ENCODE results near the gene ACTRT2.

ACTRT2 gene

DNA sequence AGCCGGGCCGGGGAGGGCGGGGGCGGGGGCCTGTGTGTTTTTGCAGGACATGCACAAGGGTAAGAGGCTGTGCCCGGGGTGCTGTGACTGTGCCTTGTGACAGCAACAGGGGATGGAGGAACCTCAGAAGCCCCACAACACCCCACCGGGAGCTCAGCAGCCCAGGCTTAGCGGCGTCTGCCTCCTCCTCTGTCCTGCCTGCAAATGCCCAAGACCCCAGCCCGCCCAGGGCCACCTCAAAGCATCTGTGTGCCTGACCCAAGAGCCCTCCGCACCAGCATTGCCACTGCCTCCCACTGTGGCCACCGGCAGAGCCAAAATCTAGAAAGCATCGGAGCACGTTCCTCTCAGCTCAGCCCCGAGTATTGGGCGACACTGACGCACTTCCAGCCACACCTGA is 2.7 kb upstream of the ACTRT2 start:
- DNase-seq = no peak

DNA sequence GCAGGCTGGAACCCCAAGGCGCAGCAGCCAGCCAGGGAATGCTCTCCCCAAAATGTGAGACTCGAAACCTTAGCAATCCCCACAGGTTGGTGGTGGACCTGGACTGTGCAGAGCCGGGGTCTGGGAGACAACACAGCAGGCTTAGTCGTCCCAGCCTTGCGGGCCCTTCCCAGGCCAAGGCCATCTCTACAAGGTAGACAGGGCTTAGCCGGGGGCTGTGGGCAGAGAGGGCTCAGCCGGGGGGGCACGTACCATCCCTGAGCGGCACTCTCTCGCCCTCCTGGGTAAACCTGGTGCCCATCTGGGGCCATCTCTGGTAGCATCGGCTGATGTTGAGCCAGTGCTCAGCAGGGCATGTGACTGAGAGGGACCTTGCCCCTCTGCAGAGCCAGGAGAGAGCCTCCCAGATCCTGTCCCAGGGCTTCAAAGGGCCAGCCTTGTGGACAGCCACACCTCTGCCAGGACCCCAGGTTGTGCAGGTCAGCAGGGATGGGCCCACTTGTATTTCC is 2.2 kb upstream of the ACTRT2 start:
- DNase-seq = no peak

DNA sequence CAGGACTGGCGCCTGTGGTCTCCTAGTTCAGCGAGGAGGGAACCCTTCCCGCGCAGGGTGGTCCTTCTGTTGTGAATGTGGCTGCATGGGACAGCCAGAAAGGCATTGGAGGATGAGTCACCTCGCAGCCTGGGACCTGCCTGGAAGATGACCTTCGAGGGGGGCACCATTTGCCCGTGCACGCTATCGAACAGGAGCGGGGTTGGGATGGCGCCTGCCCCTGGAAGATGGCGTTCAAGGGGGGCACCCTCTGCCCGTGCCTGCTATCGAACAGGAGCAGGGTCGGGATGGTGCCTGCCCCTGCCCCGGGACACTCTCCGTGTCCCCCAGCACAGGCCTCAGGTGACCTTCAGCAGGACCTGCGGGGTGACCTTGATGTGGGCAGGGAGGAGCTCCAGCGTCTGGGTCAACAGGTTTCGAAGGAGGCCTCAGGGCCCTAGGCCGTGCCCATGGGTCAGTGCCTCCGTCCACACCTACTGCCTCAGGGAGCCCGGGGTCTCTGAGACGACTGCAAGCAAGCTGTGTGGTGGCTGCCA is 1.7 kb upstream of the ACTRT2 start:
- DNase-seq = no peak

GRCh38 chr1:3020263-3020909 is 881 bp upstream of the ACTRT2 start:
- DNase-seq = no peak

DNA sequence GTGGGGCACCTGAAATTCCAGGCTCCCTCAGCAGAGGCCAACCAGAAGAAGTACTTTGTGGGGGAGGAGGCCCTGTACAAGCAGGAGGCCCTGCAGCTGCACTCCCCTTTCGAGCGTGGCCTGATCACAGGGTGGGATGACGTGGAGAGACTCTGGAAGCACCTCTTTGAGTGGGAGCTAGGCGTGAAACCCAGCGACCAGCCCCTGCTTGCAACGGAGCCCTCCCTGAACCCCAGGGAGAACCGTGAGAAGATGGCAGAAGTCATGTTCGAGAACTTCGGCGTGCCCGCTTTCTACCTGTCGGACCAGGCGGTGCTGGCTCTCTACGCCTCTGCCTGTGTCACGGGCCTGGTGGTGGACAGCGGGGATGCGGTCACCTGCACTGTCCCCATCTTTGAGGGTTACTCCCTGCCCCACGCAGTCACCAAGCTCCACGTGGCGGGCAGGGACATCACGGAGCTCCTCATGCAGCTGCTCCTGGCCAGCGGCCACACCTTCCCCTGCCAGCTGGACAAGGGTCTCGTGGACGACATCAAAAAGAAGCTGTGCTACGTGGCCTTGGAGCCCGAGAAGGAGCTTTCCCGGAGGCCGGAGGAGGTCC is 634 bp downstream of the ACTRT2 start:
- DNase-seq = no peak

- no peak for DNase-seq
Observed at GRCh38 chr1:3022511-3022973, 1.3 kb downstream of the ACTRT2 start.

DNA sequence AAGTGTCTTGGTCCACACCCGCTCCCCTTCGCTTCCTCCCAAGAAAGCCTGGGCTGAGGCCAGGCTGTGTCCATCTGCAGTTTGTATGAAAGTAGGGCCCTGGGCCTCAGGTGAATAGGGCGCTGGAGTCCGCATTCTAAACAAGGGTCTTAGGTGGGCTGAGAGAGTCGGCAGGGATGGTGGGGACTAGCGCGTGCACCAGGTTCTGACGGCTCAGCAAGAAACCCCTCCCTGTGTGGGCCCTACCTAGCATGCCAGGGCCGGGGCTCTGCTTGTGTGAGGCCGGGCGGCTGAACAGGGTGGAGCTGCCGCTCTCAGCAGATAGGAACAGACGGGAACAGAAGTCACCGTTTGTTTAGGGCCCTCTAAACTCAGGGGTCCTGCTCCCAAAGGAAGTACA is 1.7 kb downstream of the ACTRT2 start:
- DNase-seq = no peak

GRCh38 chr1:3024019-3024418 is 2.8 kb downstream of the ACTRT2 start:
- DNase-seq = no peak

DNA sequence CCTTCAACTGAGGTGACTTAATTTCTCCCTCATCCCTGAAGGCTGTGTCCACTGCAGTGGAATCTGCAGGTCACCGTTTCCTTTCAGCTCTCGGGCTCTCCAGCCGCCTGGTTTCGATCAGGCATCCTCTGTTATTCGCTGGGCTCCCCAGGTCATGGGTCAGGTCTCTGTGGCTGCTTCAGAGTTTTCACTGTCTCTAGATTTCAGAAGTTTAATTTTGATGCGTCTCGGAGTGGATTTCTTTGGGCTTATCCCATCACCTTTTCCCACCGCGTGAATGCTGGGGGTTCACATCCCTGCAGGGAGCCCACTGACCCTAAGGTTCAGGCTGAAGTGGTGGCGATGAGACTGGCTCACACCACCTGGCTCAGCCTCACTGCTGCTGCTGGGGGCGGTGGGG is 3.3 kb downstream of the ACTRT2 start:
- DNase-seq = no peak

DNA sequence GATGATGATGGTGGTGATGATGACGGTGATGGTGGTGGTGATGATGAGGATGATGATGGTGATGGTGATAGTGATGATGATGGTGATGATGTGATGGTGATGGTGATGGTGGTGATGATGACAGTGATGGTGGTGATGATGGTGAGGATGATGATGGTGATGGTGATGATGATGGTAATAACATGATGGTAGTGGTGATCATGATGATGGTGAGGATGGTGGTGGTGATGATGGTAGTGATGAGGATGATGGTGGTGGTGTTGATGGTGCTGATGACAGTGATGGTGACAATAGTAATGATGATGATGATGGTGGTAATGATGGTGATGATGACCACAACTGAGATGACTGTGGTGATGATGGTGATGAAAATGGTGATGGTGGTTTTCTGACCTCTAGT is 4.9 kb downstream of the ACTRT2 start:
- DNase-seq = no peak

GRCh38 chr1:3026581-3027391 is 5.5 kb downstream of the ACTRT2 start:
- DNase-seq = no peak

DNA sequence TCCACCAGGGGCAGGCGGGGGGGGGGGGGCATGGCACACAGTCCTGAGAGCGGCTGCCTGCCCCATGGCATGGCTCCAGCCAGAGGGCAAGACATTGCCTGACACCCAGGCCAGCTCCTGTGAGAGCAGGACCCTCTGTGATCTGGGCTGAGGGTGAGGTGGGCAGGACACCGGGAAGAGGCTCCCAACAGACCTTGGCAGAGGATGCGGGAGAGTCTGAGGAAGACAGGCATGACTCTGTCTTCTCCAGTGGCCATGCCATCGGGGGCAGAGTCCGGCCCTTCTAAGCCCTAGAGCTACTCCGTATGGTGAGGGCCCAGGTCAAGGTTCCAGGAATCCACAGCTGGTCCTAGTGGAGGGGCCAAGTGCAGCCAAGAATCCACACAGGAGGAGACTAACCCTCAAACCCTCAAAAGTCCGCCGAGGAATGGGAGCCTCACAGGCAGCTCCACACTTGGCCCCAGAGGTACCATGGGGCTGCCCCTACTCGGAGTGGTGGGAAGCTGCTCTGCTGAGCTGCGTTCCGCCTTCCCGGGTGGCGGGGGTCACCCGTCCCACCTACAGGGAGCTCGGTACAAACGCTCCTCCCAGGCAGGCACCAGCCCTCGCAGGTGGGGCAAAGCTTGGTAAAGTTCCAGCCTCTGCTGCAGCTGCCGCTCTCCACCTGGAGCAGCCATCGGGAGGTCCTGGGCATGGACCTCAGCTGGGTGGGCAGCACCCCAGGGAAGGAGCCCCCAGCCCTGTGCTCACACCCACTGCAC is 6.5 kb downstream of the ACTRT2 start:
- DNase-seq = no peak

DNA sequence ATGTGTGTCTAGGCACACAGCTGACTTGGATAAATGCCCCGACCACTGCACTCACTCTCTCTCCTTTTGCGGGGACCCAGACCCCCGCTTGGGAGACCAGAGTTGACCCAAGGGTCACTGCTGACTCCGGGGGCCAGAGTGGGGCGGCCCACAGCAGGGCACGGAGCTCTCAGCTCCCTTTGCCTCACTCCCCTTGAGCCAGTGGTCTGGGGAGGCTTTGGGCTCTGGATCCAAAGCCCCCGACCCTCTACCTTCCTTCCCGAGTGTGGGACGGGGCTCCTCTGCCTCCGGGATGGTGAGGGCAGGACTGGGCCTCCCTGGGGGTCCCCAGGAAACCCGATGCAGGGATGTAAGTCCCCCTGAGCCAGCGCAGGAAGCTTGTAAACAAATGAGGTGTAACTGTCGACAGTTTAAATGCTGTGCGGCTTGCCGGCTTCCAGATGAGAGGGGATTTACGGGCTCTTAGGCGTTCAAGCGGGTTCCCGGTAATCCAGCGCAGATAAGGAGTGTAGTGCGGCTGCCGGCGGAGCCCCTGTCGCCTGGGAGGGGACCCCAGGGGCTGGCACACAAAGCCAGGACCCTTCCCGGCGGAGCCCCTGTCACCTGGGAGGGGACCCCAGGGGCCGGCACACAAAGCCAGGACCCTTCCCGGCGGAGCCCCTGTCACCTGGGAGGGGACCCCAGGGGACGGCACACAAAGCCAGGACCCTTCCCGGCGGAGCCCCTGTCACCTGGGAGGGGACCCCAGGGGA is 7.4 kb downstream of the ACTRT2 start:
- DNase-seq = no peak

GRCh38 chr1:3029481-3029961 is 8.3 kb downstream of the ACTRT2 start:
- no peak for DNase-seq

DNA sequence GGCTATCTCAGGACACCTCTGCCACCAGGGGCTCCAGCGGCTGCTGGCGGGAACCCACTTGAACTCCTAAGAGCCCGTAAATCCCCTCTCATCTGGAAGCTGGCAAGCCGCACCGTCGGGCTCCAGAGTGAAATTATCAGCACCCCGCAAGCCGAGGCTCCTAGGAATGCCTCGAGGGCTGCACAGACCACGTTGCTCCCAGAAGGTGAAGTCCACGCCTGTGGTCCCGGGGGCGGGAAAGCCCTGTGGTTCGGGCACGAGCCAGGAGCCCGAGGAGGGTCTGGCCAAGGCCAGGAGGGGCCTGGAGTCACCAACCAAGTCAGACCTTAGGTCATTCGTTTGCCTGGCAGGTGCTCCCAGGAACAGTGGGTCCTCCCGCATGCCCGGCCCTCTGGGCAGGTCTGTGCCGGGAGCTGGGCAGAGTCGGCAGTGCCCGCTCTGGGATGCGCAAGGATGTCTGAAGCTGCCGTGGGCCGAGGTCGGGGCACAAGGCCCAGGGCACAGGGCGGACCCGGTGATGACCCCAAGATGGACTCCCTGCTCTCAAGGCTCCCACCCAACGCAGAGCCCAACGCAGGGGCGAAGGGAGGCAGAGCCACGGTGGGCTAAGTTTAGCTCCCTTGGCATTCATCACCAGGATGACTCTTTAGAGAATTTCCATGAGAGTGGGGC is 8.9 kb downstream of the ACTRT2 start:
- DNase-seq = no peak

DNA sequence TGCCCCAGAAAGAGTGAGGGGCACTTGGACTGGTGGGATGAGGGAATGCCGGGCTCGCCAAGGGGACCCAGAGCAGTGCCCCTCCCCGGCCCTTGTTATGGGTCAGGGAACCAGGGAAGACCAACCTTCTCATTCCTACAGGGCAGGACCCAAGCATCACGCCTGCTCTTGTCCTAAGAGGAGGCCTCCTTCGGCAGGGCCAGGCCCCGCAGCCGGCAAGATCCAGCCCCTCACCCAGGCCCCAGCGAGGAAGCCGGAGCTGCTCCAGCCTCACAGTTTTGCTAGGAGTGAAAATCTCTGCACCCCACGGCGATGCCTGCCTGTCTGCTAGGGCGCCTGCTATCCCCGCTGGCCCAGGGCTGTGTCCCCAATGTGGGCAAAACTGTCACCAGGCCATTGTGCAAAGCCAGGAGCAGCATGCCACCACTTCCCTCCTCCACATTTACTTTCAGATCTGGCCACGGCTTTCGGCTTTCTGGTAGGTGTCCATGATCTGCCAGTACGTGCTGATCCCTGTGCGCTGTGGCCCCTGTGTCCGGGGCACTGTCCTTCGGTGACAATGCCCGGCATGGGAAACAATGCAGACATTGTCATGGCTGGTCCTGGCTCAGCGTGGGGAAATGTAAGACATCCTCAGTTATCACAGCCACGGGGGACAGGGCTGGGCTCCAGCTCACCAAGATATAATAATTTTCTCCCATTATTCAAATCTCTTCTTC is 9.6 kb downstream of the ACTRT2 start:
- no peak for DNase-seq

DNA sequence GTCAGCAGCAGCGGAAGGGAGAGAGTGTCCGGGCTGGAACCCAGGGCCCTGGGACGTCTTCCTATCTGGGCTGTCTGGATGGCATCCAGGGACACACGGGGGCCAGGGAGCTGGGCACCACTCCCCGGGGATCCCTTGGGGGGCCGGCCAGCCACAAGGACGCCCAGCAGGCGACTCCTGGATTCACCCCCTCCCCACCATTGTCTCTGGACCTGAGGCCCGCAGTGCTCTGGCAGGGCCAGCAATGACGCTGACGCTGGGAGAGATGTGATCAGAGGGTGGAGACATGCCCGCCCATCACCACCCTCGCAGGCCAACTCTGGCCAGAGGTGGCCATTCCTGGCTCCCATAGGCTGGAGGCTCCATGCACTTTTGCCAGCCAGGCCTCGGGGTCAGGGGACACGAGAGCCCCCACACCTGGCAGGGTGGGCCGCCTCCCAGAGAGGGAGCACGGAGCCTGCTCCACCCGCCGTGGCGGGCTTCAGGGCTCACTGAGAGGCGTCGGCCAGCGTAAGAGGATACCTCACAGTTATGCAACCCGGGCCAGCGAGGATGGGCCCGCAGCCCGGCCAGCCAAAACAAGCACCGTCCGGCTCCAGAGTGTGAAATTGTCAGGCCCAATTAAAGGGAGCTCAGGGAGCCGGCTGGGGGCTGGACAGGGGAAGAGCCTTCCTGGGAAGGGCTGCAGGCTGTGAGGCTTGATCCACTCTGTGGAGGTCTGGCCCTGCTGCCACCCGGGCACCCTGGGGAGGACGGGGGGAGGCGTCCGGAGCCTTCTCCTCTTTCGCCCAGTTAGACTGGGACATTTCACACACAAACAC is 10.3 kb downstream of the ACTRT2 start:
- no peak for DNase-seq

DNA sequence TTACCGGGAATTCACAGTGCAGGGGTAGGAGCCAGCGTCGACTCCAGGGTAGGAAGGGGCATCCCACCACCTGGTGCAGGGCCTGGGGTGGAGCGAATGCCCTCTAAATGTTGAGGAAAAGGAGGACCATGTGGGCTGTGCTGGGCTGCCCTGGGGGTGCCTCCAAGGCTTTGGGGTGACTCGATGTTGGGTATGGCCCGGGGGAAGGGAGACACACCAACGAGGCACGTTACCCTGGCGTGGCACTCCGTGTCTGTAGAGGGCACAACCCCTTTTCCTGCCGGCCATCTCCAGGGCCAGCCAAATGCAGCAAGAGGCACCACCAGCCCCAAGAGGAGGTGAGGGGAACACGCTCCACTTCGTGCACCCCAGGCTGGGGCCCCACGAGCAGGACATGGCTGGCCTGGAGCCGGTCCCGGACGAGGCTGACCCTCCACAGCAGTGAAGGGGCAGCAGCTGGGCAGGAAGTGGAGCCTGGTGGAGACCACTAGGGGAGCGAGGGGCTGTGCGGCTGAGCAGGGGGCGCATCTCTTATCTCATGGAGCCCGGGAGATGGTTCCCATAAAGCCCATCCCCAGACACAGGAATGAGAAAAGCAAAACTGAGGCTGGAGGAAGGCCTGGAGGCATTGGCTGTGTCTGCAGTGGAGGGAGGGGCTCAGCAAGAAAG is 11.2 kb downstream of the ACTRT2 start:
- DNase-seq = no peak

All from stimulated activated naive CD4-positive, alpha-beta T cell treated with Interleukin-2 at 50 U/mL for 16 hours (primary cell).